Endometrial microvascular endothelial cells (primary cell): ENCODE results near the gene PLA2G4C. TPM values are rescaled to one million over a fixed set of nuclear protein-coding genes. Genes with fewer than 3 reads are reported as not detected.

ENCODE experiments used
- in situ Hi-C: cut with HindIII; loops from 2 replicates; pipeline ENCODE4 v1.10.0; 2017; ENCODE audit warnings: low sequenced_read_pairs, low pct_unique_long_range_greater_than_20kb; ENCODE audit errors: inconsistent ontology term
- total RNA-seq: library from RNA; depleted of rRNA; stranded (reverse); fragments of >200 nt; gene quantifications from one replicate; pipeline ENCODE4 v1.2.3, GENCODE V29; 2015; ENCODE audit errors: inconsistent ontology term

The PLA2G4C gene
- total RNA-seq, 1 donor from 2014 or later, result 17.3 TPM

- in situ Hi-C loops, result no loop called here
These were observed 41.2 kb downstream of the PLA2G4C start for GRCh38 chr19:48069435-48069834.

GRCh38 chr19:48064509-48064908, 46.1 kb downstream of the PLA2G4C start:
- in situ Hi-C loops, result no loop called here

GRCh38 chr19:48061401-48062344, 48.9 kb downstream of the PLA2G4C start:
- in situ Hi-C loops, result no loop called here

- in situ Hi-C loops, result no loop called here
These were observed 50.2 kb downstream of the PLA2G4C start for GRCh38 chr19:48060381-48060780.

GRCh38 chr19:48059331-48059730, 51.3 kb downstream of the PLA2G4C start:
- in situ Hi-C loops, result no loop called here

- in situ Hi-C loops, result no loop called here
These were observed 56.8 kb downstream of the PLA2G4C start for GRCh38 chr19:48053856-48054255.

- in situ Hi-C loops, result no loop called here
These were observed 57.5 kb downstream of the PLA2G4C start for GRCh38 chr19:48053076-48053475.

GRCh38 chr19:48051335-48052033, 59.1 kb downstream of the PLA2G4C start:
- in situ Hi-C loops, result no loop called here

GRCh38 chr19:48044561-48044960, 66.1 kb downstream of the PLA2G4C start:
- in situ Hi-C loops, result no loop called here

GRCh38 chr19:48043675-48044258, 66.8 kb downstream of the PLA2G4C start, which contains the start of gene CABP5:
Gene CABP5, minus strand, starts transcription at chr19:48044079. Its CDS starts 157 bp downstream, at chr19:48043922.
- in situ Hi-C loops, result no loop called here

GRCh38 chr19:48041877-48042580, 68.6 kb downstream of the PLA2G4C start:
- in situ Hi-C loops, result no loop called here

GRCh38 chr19:48036765-48037164, 73.9 kb downstream of the PLA2G4C start:
- in situ Hi-C loops, result no loop called here

- in situ Hi-C loops, result no loop called here
These were observed 77.0 kb downstream of the PLA2G4C start for GRCh38 chr19:48033604-48034003.

GRCh38 chr19:48030073-48030472, 80.5 kb downstream of the PLA2G4C start:
- in situ Hi-C loops, result no loop called here

- in situ Hi-C loops, result no loop called here
These were observed 81.2 kb downstream of the PLA2G4C start for GRCh38 chr19:48029431-48029830.

- in situ Hi-C loops, result no loop called here
These were observed 85.1 kb downstream of the PLA2G4C start for GRCh38 chr19:48025480-48025879.

- in situ Hi-C loops, result no loop called here
These were observed 87.1 kb downstream of the PLA2G4C start for GRCh38 chr19:48023518-48023917.

- in situ Hi-C loops, result no loop called here
These were observed 87.6 kb downstream of the PLA2G4C start for GRCh38 chr19:48023011-48023410.

GRCh38 chr19:48020686-48021085, 89.9 kb downstream of the PLA2G4C start:
- in situ Hi-C loops, result no loop called here
